Caco-2 (cell line): ENCODE data around the gene FOXN3. TPM values are rescaled to one million over a fixed set of nuclear protein-coding genes. Genes with fewer than 3 reads are reported as not detected.
"Not testable (repeated sequence)": the region's sequence is repeated elsewhere in the genome, so short reads cannot be mapped to it uniquely, and the experiment has no call there.

Experiments
- BruUV-seq: library from RNA; stranded (reverse); fragments of 400-500 nt; replicated peaks from 2 replicates; lab custom pipeline; 2021; lab: Mats Ljungman, UMichigan
- CTCF ChIA-PET: fragments of 300-600 bp; sonication (Branson Sonifier 250); formaldehyde crosslinking; loops from one replicate; lab custom pipeline; 2022; ENCODE audit warnings: antibody characterized with exemption; lab: Charles Lee
- POLR2A ChIA-PET: fragments of 300-600 bp; sonication (Branson Sonifier 250); formaldehyde crosslinking; loops from one replicate; lab custom pipeline; 2022; ENCODE audit warnings: antibody characterized with exemption; lab: Charles Lee
- DNase-seq, 2 experiments: peaks; one replicate each; pipeline versions ENCODE4 v3.0.0 to v3.0.0-alpha.2; 2020 to 2022
- H3K27me3 ChIP-seq: replicated peaks from 2 replicates; pipeline ENCODE4 v1.6.0; 2011; ENCODE audit warnings: low read length; ENCODE audit not compliant: control insufficient read depth, insufficient read depth
- H3K36me3 ChIP-seq: 2 replicates; pipeline ENCODE4 v1.5.1; 2011; ENCODE audit warnings: low read length; ENCODE audit not compliant: control insufficient read depth, insufficient read depth
- H3K4me1 ChIP-seq: fragments of 250-450 bp; sonication (Bioruptor Pico); 2 replicates; pipeline ENCODE4 v1.5.1; 2020; ENCODE audit warnings: mild to moderate bottlenecking
- H3K4me3 ChIP-seq: 2 replicates; pipeline ENCODE4 v1.5.1; 2011; ENCODE audit warnings: low read depth, mild to moderate bottlenecking, control low read depth, low read length
- H3K9me3 ChIP-seq: fragments of 250-450 bp; sonication (Bioruptor Pico); 2 replicates; pipeline ENCODE4 v1.5.1; 2020; ENCODE audit warnings: mild to moderate bottlenecking, moderate library complexity
- H3K27ac Mint-ChIP-seq: one replicate; pipeline ENCODE4 v1.8.0; 2022; ENCODE audit warnings: mixed read lengths; ENCODE audit not compliant: unreplicated experiment
- H3K27me3 Mint-ChIP-seq: one replicate; pipeline ENCODE4 v1.8.0; 2022; ENCODE audit warnings: mixed read lengths; ENCODE audit not compliant: insufficient read depth, unreplicated experiment
- H3K36me3 Mint-ChIP-seq: one replicate; pipeline ENCODE4 v1.8.0; 2022; ENCODE audit warnings: mild to moderate bottlenecking, mixed read lengths; ENCODE audit not compliant: insufficient read depth, unreplicated experiment
- H3K4me1 Mint-ChIP-seq: one replicate; pipeline ENCODE4 v1.8.0; 2022; ENCODE audit warnings: low read depth, mixed read lengths; ENCODE audit not compliant: unreplicated experiment
- H3K4me3 Mint-ChIP-seq: one replicate; pipeline ENCODE4 v1.8.0; 2022; ENCODE audit warnings: mild to moderate bottlenecking, moderate library complexity, mixed read lengths; ENCODE audit not compliant: unreplicated experiment
- H3K9me3 Mint-ChIP-seq: one replicate; pipeline ENCODE4 v1.8.0; 2022; ENCODE audit warnings: mixed read lengths; ENCODE audit not compliant: unreplicated experiment
- intact Hi-C: fragments of 100-400 bp; cut with micrococcal nuclease; formaldehyde crosslinking; loops from one replicate; pipeline ENCODE4 v1.10.0; 2022; ENCODE audit not compliant: unreplicated experiment
- total RNA-seq: library from RNA; stranded (reverse); gene quantifications from 2 replicates; pipeline ENCODE4 v1.2.3, GENCODE V29; 2022
- TF ChIP-seq, protein P1 (sequence below), 2 experiments: fragments of 200-600 bp in 1 of 2; IDR thresholded peaks; 1 replicate in 1 of 2; 2 replicates in 1 of 2; pipeline versions ENCODE4 v1.5.1 to v1.8.0; 2011 to 2022; ENCODE audit warnings: antibody characterized with exemption in 1 of 2, control low read depth in 1 of 2, inconsistent platforms in 1 of 2, low read depth in 1 of 2, low read length in 1 of 2, mild to moderate bottlenecking in 1 of 2, moderate library complexity in 1 of 2; ENCODE audit not compliant: insufficient read depth in 1 of 2, severe bottlenecking in 1 of 2, unreplicated experiment in 1 of 2

Gene FOXN3
- total RNA-seq, 1 experiment from 2014 or later, result 20.6 TPM

DNA sequence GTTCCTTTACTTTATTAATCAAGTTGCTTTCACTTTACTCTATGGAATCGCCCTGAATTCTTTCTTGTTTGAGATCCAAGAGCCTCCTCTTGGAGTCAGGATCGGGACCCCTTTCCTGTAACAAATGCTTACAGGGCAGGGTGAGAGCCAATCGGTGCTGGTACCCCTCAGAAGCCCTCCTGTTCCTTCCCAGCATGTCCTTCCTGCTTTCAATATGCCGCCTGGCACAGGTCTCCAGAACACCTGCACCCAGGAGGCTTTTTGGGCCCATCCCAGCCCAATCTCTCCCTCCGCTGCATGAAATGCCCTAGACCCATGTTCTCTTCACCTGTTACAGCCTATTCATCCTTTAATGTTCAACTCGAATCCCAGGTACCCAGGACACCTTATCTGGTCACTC is 122.2 kb downstream of the FOXN3 start:
- no peaks in the 10 kb centered on the region for H3K36me3 Mint-ChIP-seq
- Histone ChIP-seq H3K27me3 (no peaks in the 10 kb centered on the region), H3K4me1 (no peaks in the 10 kb centered on the region), H3K9me3 (no peaks in the 10 kb centered on the region), H3K4me3 (no peak overlapping the region), H3K36me3 (no peaks in the 10 kb centered on the region)
- intact Hi-C loops, result no loop called here
- H3K27ac Mint-ChIP-seq, result no peak overlapping the region
- BruUV-seq, result no TSS peak
- no peak for DNase-seq
- H3K27me3 Mint-ChIP-seq, result no peaks in the 10 kb centered on the region
- no peaks in the 10 kb centered on the region for H3K9me3 Mint-ChIP-seq
- H3K4me1 Mint-ChIP-seq, result no peaks in the 10 kb centered on the region
- POLR2A ChIA-PET, result no interaction called here
- no peak overlapping the region for H3K4me3 Mint-ChIP-seq
- CTCF ChIA-PET, result no interaction called here
- TF ChIP-seq, protein P1, sequence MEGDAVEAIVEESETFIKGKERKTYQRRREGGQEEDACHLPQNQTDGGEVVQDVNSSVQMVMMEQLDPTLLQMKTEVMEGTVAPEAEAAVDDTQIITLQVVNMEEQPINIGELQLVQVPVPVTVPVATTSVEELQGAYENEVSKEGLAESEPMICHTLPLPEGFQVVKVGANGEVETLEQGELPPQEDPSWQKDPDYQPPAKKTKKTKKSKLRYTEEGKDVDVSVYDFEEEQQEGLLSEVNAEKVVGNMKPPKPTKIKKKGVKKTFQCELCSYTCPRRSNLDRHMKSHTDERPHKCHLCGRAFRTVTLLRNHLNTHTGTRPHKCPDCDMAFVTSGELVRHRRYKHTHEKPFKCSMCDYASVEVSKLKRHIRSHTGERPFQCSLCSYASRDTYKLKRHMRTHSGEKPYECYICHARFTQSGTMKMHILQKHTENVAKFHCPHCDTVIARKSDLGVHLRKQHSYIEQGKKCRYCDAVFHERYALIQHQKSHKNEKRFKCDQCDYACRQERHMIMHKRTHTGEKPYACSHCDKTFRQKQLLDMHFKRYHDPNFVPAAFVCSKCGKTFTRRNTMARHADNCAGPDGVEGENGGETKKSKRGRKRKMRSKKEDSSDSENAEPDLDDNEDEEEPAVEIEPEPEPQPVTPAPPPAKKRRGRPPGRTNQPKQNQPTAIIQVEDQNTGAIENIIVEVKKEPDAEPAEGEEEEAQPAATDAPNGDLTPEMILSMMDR (IDR thresholded peaks at IDR 0.05; ENCODE audit: insufficient read depth in 1 of 2, low read depth in 1 of 2, low read length in 1 of 2, severe bottlenecking in 1 of 2, unreplicated experiment in 1 of 2), result no peak

DNA sequence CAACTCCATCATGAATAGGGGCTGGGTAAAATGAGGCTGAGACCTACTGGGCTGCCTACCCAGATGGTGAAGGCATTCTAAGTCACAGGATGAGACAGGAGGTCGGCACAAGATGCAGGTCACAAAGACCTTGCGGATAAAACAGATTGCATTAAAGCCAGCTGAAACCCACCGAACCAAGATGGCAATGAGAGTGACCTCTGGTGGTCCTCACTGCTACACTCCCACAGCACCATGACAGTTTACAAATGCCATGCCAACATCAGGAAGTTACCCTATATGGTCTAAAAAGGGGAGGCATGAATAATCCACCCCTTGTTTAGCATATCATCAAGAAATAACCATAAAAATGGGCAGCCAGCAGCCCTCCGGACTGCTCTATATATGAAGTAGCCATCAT is 122.6 kb downstream of the FOXN3 start:
- DNase-seq, H3K9me3 Mint-ChIP-seq, intact Hi-C loops, H3K27ac Mint-ChIP-seq, H3K4me3 Mint-ChIP-seq, H3K9me3 ChIP-seq, H3K36me3 Mint-ChIP-seq, H3K27me3 Mint-ChIP-seq, H3K4me1 Mint-ChIP-seq, POLR2A ChIA-PET, H3K36me3 ChIP-seq, H3K4me3 ChIP-seq, BruUV-seq, H3K27me3 ChIP-seq, H3K4me1 ChIP-seq, CTCF ChIA-PET: not testable (repeated sequence)

DNA sequence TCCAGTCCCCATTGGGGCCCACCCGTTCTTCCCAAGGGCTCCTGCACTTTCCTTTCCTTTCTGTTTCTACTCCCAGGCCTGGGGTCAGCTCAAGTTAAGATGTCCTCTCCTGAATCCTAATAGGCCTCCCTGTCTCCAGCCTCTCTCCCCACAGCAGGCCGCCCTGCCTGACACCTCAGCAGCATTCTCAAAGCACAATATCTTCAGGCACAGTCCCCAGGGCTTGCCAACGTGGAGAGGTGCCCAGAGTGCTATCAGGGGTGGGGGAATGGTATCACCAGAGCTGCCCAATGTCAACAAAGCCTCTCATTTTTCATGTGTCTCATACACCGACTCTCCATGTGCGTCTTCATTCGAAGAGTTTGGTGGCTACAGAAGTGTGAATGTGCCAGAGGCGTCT is 123.0 kb downstream of the FOXN3 start:
- H3K36me3 ChIP-seq, result no peaks in the 10 kb centered on the region
- no peaks in the 10 kb centered on the region for H3K4me1 ChIP-seq
- POLR2A ChIA-PET, result no interaction called here
- Mint-ChIP-seq H3K9me3 (no peaks in the 10 kb centered on the region), H3K36me3 (no peaks in the 10 kb centered on the region), H3K4me1 (no peaks in the 10 kb centered on the region), H3K4me3 (no peak overlapping the region), H3K27me3 (no peaks in the 10 kb centered on the region), H3K27ac (no peak overlapping the region)
- CTCF ChIA-PET, result no interaction called here
- TF ChIP-seq, protein P1 (IDR thresholded peaks at IDR 0.05; ENCODE audit: insufficient read depth in 1 of 2, low read depth in 1 of 2, low read length in 1 of 2, severe bottlenecking in 1 of 2, unreplicated experiment in 1 of 2), result no peak
- H3K9me3 ChIP-seq, result no peaks in the 10 kb centered on the region
- intact Hi-C loops, result no loop called here
- H3K4me3 ChIP-seq, result no peak overlapping the region
- no peaks in the 10 kb centered on the region for H3K27me3 ChIP-seq
- no TSS peak for BruUV-seq
- no peak for DNase-seq
